ENCODE measurements around the gene LGSN.

DNA sequence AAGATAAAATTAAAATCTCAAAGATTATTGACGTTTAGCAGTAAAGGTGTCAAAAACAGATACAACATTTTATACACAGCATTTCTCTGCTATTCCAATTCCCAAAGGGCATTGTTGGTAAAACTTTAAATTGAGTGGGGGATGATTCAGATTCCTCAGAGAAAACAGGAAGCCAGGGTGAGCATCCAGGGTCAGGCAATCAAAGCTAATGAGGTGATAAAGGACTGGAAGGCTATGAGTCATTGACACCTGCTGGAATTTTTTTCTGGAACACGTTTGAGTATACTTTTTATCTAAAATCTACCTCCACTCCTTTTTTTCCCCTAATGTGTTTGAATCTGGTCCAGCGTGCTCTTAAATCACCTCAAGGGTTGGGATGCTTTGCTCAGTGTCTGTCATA lies 56.3 kb downstream of the LGSN start:
- TF ChIP-seq, protein P1, sequence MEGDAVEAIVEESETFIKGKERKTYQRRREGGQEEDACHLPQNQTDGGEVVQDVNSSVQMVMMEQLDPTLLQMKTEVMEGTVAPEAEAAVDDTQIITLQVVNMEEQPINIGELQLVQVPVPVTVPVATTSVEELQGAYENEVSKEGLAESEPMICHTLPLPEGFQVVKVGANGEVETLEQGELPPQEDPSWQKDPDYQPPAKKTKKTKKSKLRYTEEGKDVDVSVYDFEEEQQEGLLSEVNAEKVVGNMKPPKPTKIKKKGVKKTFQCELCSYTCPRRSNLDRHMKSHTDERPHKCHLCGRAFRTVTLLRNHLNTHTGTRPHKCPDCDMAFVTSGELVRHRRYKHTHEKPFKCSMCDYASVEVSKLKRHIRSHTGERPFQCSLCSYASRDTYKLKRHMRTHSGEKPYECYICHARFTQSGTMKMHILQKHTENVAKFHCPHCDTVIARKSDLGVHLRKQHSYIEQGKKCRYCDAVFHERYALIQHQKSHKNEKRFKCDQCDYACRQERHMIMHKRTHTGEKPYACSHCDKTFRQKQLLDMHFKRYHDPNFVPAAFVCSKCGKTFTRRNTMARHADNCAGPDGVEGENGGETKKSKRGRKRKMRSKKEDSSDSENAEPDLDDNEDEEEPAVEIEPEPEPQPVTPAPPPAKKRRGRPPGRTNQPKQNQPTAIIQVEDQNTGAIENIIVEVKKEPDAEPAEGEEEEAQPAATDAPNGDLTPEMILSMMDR (IDR thresholded peaks at IDR 0.05; ENCODE audit: insufficient read depth, low read length), result no peak
- no peak for TF ChIP-seq POLR2AphosphoS5 (IDR thresholded peaks at IDR 0.05; ENCODE audit: low read depth)
